ENCODE data around the gene SNAPC2.

The SNAPC2 gene

GRCh38 chr19:7924651-7925170, 4.6 kb downstream of the SNAPC2 start:
- TF ChIP-seq, protein P1, sequence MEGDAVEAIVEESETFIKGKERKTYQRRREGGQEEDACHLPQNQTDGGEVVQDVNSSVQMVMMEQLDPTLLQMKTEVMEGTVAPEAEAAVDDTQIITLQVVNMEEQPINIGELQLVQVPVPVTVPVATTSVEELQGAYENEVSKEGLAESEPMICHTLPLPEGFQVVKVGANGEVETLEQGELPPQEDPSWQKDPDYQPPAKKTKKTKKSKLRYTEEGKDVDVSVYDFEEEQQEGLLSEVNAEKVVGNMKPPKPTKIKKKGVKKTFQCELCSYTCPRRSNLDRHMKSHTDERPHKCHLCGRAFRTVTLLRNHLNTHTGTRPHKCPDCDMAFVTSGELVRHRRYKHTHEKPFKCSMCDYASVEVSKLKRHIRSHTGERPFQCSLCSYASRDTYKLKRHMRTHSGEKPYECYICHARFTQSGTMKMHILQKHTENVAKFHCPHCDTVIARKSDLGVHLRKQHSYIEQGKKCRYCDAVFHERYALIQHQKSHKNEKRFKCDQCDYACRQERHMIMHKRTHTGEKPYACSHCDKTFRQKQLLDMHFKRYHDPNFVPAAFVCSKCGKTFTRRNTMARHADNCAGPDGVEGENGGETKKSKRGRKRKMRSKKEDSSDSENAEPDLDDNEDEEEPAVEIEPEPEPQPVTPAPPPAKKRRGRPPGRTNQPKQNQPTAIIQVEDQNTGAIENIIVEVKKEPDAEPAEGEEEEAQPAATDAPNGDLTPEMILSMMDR (IDR thresholded peaks at IDR 0.05; ENCODE audit: poor library complexity, severe bottlenecking) = no peak
- Histone ChIP-seq H3K9me3 (ENCODE audit: severe bottlenecking) (no peaks in the 10 kb centered on the region), H3K4me3 (ENCODE audit: severe bottlenecking) (peak overlapping the region; percentile 31), H3K27ac (ENCODE audit: poor library complexity, severe bottlenecking) (no peak overlapping the region), H3K36me3 (ENCODE audit: low read depth) (peaks cover under 1% of the 10 kb centered on the region; the same call in 1 of the 2 replicates), H3K4me1 (ENCODE audit: insufficient read depth, poor library complexity, severe bottlenecking) (peaks cover 12% of the 10 kb centered on the region), H3K27me3 (ENCODE audit: insufficient read depth, poor library complexity, severe bottlenecking) (no peaks in the 10 kb centered on the region)
- DNase-seq (ENCODE audit: low spot score) = no peak
- no peak for ATAC-seq (ENCODE audit: low read depth)

DNA sequence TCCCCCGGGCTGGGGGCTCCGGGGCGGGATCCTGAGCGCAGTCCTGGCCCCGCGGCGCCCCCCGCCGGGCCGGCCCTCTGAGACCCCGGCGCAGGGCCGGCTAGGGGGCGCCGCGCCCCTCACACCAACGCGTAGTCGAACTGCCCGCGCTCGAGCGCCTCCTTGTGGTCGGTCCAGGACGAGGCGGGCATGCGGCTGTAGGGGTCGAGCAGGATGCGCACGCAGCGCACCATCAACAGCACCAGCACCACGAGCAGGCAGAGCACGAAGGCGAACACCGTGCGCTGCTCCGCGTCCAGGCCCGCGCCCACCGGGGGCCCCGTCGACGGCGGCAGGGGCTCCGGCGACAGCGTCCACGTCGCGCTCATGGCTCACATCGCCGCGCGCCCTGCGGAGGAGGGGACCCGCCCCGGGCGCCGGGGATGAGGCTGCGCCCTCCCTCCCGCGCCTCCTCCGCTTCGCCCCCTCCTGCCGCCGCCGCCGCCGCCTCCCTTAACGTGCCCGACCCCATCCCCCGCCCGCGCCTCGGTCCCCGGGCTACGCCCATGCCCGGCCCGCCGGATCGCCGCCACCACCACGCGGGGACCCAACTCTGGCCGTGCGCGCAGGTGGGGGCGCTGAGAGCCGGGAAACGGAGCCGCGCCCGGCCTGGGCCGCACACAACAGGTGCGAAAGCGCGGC, 5.2 kb downstream of the SNAPC2 start:
- H3K4me1 ChIP-seq (ENCODE audit: insufficient read depth, poor library complexity, severe bottlenecking) = peaks cover 15% of the 10 kb centered on the region
- H3K27me3 ChIP-seq (ENCODE audit: insufficient read depth, poor library complexity, severe bottlenecking) = no peaks in the 10 kb centered on the region
- TF ChIP-seq, protein P1 (IDR thresholded peaks at IDR 0.05; ENCODE audit: poor library complexity, severe bottlenecking) = peak; percentile 76
- H3K4me3 ChIP-seq (ENCODE audit: severe bottlenecking) = peak overlapping the region; percentile 31
- H3K36me3 ChIP-seq (ENCODE audit: low read depth) = peaks cover 6% of the 10 kb centered on the region
- H3K27ac ChIP-seq (ENCODE audit: poor library complexity, severe bottlenecking) = no peak overlapping the region
- ATAC-seq (ENCODE audit: low read depth) = no peak
- H3K9me3 ChIP-seq (ENCODE audit: severe bottlenecking) = no peaks in the 10 kb centered on the region
- DNase-seq (ENCODE audit: low spot score) = peak; percentile 70

- Histone ChIP-seq H3K4me1 (ENCODE audit: insufficient read depth, poor library complexity, severe bottlenecking) (peaks cover 15% of the 10 kb centered on the region), H3K36me3 (ENCODE audit: low read depth) (peaks cover 15% of the 10 kb centered on the region), H3K27ac (ENCODE audit: poor library complexity, severe bottlenecking) (no peak within 1 kb of the TSS), H3K27me3 (ENCODE audit: insufficient read depth, poor library complexity, severe bottlenecking) (no peaks in the 10 kb centered on the region), H3K9me3 (ENCODE audit: severe bottlenecking) (no peaks in the 10 kb centered on the region), H3K4me3 (ENCODE audit: severe bottlenecking) (peak within 1 kb of the TSS; percentile 31)
- ATAC-seq (ENCODE audit: low read depth) = no peak
- TF ChIP-seq, protein P1 (IDR thresholded peaks at IDR 0.05; ENCODE audit: poor library complexity, severe bottlenecking) = no peak
- DNase-seq (ENCODE audit: low spot score) = no peak
Observed at GRCh38 chr19:7926021-7926726, 6.0 kb downstream of the SNAPC2 start, which contains the start of gene CTXN1. TSS of gene CTXN1 (minus strand) at chr19:7926135. CDS start at chr19:7925538, 597 bp downstream.

- Histone ChIP-seq H3K4me1 (ENCODE audit: insufficient read depth, poor library complexity, severe bottlenecking) (peaks cover 15% of the 10 kb centered on the region), H3K36me3 (ENCODE audit: low read depth) (peaks cover 23% of the 10 kb centered on the region), H3K9me3 (ENCODE audit: severe bottlenecking) (no peaks in the 10 kb centered on the region), H3K4me3 (ENCODE audit: severe bottlenecking) (no peak overlapping the region), H3K27me3 (ENCODE audit: insufficient read depth, poor library complexity, severe bottlenecking) (no peaks in the 10 kb centered on the region), H3K27ac (ENCODE audit: poor library complexity, severe bottlenecking) (no peak overlapping the region)
- no peak for ATAC-seq (ENCODE audit: low read depth)
- TF ChIP-seq, protein P1 (IDR thresholded peaks at IDR 0.05; ENCODE audit: poor library complexity, severe bottlenecking) = no peak
- no peak for DNase-seq (ENCODE audit: low spot score)
Observed at GRCh38 chr19:7926727-7927604, 6.8 kb downstream of the SNAPC2 start.

All from RWPE2 (cell line).